ENCODE data around the gene ZBP1.

Gene ZBP1

DNA sequence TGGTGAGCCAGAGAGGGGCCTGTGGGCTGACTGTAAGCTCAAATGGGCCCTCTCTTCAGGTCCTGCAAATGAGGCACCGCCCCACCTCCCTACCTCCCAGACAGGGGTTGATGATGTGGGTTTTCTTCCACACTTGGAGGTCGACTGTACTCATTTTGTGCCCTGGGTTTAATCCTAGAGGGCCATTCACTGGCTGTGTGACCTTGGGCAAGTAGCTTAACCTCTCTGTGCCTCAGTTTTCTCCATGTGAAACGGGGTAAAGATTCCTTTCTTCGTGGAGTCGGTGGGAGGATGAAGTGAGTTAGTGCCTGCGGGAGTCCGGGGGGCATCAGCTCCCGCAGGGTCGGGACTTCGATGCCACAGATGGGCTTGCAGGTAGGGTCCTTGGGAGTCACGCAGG, 23.9 kb downstream of the ZBP1 start:
- DNase-seq = no peak

DNA sequence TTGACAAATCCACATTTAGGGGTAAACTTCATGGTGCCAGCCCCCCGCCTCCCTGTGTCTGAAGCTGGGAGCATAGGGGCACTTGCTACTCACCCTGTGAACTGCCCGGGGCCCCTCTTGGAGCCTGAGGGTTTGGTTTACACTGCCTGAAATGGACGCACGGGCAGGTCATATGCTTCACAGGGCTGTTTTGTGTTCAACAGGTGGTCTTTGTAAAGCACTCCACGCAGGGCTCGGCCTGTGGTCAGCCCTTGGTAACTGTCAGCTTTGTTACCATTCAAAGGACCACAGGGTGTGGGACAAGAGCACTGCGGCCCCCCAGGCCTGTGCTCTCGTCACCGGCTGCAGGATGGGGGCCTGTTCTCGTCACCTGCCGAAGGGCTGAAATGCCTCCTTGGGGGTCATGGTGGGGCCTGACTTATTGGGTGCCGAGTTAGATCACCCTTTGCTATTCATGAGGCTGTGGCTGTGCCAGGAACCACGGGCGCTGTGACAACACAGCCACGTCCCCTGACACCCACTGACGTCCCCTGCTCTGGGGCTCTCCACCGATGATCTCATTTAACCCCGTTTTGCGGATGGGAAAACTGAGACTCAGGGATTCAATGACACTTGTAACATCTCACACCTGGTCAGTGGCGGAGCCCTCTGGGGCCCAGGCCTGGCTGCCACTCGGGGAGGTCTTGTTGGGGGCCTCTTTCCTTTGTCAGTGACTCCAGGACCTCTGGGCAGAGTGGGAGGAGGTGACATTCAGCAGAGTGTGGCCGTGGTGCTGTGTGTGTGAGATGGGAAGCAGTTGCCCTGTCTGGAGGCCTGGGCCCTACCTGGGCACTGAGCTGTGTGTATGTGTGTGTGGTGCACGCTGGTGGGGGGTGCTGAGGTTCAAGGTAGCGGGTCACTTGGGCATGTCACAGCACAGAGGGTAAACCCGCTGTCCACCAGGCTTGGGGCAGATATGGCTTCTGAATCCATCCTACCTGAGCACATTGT, 24.9 kb downstream of the ZBP1 start:
- DNase-seq = no peak

DNA sequence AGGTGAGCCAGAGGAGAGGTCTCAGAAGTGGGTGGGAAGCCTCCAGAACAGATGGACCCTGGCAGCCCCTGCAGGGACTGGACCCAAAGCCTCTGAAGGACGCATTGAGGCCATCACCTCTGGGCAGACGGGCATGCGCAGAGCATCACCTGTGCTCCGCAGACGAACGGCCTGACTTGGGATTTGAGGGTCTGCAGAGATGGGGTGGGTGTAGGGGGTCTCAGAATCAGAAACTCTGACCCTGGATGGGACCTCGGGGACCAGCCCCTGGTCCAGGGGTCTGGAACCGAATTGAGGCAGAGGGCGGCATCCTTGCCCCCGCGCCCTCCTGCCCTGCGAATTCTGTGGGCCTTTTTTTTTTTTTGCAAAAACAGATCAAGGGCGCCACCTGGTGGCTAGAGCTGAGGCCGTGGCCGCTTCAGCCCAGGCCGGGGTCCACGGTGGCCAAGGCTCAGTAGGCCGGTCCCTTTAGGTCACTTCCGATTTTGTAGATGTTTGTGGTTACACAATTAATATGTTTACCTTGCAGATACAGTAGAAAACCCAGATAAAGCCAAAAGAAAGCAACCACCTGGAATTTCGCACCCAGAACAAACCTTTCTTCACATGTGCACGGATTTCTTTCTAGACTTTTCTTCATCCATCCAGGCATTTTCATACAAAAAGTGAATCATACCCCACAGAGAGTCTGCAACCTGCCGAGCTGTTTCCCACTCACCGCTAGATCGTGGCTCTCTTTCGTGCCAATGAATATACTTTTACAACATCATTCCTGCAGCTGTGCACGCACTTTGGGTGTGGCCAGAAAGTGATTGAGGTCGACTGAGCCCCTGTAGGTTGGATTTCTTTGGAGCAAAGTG, 25.9 kb downstream of the ZBP1 start:
- no peak for DNase-seq

DNA sequence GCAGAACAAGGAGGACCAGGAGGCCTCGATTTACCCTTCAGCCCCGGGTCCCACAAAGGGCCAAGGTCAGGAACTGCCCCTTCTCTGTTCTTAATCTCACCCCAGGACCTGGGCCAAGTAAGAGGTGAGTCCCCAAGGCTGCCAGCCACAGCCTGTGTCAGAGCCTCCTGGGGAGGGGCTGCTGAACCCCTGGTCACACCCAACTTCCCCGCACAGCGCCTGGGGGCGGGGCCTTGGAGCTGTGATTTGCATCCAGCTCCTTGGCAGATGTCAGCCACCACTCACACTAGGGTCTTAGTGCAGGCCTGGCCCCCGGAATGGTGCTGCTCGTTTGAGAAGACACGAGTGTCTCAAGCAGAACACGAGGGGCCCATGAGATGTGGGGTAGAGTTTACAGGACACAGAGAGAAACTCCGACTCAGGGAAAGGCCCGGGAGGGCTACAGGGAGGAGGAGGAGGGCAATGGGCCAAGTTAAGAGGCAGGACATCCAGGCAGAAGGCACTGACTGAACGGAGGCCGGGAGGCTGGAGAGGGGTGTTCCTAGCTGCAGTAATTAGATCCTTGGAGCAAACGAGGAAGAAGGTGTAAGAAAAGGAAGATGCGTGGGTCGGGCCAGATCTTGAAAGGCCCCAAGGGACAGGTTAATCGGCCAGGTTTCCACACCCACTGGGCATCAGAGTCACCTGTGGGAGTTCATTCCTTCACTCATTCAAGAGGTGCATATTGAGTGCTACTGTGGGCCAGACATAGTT, 26.9 kb downstream of the ZBP1 start:
- DNase-seq = no peak

DNA sequence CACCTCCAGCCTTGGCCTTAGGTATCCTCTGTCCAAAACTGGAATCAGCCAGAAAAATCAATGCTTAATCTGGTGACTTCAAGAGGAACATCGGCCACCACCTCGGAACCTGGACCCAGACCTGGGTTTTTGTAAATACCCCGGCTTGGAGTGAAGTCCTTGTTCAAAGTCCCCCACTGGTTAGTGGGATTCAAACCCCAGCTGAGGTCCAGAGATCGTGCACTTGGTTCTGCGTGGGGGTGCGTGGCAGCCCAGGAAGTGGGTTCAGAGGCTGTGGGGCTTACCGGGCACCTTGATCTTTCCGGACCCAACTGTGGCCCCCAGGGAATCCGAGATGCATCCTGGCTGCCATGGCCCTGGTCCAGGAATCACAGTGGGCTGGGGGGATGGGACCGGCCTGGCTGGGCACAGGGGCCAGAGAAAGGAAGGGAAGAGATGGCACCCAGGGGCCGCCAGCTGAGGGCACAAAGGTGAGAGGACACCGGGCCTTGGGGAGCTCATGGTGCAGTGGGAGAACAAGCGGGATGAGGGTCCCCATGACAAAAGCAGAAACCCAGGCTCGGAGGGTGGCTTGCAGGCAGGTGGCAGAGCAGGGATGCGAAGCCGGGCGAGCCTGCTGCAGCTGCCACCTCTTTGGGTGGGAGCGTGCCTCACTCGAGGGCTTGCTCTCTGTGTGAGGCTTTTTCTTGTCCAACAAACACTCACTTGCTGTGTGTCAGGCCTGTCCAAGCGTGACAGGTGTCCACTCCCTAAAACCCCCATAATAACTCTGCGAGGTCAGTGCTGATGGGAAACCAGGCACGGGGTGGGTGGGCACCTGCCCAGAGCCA, 27.7 kb downstream of the ZBP1 start:
- DNase-seq = no peak

DNA sequence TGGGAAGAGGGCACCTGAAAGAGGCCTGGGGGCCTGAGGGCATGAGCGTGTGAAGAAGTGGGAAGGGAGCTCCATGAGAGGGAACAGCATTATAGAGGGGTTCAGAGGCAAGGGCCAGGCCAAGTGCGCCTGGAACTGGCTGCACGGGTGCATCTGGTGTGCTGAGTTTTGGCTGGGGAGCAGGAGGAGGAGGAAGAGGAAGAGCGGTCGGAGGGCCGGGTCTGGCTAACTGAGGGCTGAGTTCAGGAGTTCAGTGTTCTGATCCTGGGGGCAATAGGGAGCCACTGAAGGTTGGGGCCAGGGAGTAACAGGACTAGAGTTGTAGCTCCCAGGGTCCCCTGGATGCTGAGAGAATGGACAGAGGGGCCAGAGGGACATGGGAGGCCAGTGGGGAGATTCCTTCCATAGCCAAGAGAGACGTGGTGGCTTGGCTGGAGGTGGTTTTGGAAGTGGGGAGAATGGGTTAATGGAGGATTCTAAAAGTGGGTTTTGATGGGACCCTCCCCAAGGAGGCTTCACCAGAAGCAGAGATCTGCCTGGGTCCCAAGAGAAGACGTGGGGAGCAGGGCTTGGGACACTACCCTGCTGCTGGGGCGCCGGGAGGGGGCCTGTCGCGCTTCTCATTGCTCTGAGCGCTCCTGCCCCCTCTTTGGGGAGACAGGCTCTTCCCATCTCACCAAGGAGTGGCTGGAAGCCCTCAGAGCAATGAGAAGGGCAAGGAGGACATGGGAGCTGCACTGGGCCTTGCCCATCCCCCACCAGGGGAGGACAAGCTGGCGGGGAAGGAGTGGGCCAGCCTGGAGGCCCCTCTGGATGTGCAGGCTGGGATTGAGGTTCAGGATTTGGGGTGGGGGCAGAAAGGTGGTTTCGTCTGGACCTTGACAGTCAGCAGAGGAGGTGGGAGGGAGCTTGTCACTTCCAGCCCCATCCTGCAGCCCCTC, 28.7 kb downstream of the ZBP1 start:
- DNase-seq = no peak

DNA sequence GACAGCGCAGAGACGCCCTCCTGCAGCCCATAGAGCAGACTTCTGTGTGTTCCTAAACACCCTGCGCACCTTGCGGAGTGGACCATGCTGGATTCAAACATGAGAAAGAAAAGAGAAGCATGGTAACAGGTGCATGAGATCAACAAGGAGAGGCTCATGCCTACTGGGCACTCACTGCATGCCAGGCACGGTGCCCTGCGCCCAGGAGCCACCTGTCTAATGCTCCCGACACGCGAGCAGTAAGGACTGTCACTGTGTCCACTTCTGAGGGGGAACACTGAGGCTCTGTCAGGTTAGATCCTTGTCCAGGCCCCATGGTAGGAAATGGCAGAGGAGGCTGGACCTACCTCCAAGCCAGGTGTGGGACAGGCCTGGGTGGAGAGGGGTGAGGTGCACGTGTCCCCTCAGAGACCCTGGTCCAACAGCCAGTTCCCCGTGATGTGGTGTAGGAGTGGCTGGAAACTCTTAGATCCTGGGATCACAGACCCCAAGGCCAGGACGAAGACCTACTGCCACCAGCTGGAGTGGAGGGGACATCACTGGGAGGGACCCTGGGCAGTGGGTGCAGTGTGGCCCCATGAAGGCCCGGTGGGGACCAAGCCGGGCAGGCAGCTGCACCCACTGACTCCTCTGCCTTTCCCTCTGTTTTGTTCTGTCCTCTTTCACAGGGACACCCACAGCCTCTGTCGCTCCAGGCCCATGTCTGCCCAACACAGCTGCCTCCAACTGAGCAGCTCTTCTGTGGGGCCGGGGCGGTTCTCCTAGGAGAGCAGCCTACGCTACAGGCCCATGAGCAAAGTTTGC, 29.5 kb downstream of the ZBP1 start:
- no peak for DNase-seq

DNA sequence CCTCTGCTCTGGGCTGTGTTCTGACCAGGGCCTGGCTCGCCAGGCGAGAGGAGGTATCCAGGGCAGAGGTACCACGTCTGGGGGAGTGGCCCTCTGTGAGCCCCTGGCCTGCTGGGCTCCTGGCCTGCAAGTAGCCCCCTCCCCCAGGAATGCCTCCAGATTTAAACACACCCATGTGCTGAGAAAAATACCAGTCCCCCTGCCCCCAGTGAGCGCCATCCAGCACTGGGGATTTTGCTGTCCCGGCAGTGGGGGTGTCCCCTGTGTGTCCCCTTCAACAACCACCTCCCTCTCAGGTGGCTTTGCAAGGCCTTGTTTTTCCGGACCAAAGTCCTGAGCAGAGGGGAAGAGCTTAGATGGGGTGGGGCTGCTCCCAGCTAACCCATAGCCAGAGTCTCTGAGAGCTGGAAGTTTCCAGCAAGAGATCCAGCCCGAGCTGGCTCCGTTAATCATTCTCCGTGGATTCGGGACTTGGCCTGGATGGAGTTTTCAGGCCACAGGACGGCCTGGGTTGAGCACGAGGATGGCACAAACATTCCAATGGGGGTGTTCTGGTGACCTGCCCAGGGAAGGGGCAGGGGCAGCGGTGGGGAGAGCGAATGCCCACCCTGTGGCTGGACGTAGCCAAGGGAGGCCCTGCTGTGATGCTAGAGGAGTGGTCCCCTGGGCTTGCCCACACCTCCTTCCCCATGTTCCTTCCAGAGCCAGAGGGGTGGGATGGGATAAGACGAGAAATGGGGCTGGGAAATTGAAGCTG, 30.3 kb downstream of the ZBP1 start:
- no peak for DNase-seq

DNA sequence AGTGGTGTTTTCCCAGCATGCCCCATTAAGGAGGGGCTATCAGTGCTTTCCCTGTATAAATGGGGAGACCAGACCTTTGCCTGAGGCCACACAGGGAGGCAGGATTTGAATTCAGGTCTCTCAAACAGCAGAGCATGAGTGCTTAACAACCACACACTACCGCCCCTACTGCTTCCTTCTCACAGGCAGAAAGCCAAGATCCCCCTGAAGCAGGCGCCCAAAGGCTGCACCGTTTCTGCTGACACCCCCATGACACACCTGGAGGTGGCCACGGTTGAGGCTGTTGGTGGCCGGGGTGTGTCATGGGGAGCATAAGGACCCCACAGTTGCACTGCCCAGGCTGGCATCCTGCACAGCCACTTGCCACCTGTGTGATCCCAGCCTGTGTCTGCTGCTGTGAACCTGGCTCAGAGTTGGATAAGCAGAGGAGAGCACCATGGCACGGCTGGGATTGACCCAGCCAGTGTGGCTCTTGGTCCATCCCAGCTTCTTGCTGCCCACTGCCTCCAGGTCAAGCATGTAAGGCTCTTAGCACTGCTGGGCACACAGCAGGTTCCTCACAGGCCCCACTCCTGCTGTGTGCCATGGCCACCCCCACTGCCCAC, 31.0 kb downstream of the ZBP1 start:
- DNase-seq = no peak

DNA sequence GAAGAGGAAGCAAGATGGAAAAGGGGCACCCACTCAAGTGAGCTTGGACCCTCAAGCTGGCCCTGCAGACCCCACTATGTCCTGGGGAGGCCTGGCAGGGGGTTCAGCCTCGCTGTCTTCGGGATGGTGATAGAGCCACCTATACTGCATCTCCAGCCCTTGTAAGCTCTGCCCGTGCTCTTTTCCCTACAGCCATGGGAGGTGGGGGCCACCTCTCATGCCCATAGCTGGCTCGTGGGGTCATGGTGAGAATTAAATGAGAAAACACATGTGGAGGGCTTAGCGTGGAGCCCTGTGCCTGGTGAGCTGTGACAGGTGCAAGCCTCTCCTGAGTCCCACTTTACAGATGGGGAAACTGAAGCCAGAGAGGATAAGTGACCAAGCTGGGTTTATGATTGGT, 31.6 kb downstream of the ZBP1 start:
- DNase-seq = no peak

DNA sequence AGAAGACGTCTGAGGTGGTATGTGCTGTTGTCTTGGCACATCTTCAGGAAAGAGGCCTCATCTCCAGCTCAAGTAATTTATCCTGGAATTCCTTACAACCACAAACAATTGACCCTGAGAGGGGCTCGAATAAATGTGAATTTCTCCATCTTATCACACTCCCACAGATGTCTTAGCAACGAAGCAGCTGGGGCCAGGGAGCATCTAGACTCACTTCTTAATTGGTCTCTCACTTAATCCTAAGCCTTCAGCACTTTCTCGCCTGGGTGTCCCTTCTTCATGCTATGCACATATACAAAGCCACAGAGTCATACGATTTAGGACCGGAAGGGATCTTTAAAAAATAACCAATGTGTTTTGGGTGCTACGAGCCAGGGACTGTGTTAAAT, 32.2 kb downstream of the ZBP1 start:
- DNase-seq = no peak

DNA sequence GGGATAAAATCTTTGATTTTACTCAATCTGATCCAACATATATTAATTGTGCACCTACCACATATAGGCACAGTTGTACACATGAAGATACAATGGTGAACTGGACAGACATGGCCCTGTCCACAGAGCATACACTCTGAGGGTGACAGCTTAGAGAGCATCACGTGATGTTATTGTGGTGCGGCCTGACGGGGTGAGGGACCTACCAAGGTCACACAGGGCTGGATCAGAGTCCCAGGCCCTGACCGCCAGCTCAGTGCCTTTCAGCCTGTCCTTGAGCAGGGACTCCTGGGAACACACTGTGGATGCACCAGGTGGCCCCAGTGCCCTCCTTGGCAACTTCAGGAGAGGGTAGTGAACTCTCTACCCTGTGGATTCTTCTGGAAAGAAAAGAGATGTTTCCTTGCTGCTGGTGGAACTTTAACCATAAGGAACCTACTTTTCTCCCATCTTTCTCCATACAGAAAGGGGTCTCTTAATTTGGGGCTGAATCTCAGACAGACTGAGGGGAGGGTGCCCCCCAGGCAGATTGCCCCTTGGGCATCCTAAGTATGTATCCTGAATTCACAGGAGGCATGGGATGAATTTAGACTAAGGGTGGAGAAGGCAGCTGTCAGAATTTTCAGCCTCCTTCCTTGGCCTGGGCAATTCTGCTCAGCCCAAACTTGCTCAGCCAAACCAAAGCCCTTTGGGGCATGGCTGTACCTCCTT, 32.8 kb downstream of the ZBP1 start:
- DNase-seq = no peak

DNA sequence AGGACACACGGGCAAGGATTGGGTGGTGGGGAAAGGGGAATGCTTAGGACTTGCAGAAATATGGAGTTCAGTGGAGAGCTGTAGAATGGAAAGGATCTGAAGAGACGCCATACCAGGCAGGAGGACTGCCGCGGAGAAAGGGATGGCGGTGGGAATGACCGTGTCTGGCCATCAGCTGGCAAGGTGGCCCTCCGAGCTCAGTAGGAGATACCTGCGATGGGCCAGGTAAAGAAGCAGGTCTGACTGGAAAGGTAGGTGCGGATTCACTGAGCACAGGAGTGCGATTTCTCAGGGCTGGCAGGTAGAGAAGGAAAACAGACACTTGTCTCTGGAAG, 33.3 kb downstream of the ZBP1 start:
- DNase-seq = no peak

DNA sequence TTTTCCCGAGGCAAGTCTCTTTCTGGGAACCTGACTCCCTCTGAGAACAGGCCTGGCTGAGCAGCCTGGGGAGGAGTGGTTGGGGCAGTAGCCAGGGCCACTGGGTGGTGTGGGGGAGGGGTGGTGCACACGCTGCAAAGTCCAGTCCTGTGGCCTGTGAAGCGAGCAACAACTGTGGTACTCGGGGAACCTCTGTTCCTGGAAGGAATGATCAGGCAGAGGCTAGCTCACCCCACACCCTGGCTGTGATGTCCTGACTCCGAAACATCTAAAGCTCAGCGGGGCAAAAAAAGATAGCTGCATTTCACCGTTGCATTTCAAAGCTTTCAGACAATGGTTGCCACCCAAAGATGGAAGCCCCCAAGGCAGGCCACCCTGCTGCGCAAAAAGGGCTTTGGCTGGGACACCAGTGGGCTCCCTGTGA, 33.8 kb downstream of the ZBP1 start:
- DNase-seq = no peak

DNA sequence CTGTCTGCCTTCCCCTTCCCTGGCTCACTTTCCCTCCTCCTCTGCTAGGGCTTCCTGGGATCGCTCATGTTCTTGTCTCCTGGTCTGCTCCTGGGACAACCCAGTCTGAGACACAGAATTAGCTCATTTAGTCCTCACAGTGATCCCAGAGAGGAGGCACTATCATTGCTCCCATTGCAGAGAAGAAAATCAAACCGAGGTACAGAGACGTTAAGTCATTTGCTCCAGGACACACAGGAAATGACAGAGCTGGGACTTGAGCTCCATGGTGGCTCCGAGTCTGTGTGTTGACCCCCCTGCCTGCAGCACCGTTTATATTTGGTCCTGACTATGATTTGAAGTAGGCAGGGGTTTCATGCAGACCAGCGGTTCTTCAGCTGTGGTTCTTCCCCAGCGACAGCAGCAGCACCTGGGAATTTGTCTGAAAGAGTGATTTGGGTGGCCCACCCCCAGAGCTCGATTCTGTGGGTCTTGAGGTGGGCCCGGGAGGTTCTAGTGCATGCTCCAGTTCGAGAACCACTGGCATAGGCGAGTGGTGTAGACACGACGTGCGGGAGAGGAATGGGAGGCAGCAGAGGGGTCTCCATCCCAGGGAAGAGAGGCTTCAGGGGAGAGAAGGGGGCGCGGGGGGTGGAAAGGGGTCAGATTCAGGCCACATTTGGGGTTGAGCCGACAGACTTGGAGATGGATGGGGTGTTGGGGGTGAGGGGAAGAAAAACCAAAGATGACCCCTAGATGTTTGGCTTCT, 34.6 kb downstream of the ZBP1 start:
- no peak for DNase-seq

DNA sequence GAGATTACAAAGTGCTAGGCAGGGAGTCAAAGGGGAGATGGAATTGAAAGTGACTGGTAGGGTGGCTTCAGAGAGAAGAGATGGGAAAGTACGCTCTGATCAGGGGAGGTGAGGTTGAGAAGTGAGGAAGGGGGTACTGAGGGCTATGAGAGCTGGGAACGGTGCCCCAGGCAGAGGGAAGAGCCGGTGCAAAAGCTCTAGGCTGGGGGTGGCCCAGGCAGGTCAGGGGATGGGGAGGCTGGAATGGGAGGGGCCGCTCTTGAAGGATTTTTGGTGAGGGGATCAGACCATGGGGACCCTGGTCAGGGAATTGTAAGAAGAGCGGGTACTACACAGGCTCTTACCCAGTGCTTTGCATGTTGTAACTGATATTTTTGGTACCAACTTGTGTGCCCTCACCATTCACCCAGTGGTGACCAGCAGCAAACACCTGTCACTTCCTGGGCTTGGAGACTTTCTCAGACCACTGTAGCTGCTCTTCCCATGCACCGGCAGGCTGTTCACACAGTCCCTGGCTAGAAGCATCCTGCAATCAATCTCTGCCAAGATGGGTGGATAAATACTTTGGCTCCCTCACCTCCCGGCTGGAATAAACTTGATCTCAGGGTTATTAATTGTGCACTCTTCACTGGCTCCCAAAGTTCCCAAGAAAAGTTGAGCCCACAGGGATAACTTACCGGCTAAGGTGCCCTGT, 35.3 kb downstream of the ZBP1 start:
- no peak for DNase-seq

Measured in DMS153 (cell line).